GM13977 (cell line): ENCODE results near the gene CD300A.

Experiments used
- DNase-seq: peaks from one replicate; pipeline ENCODE4 v3.0.0; 2012; ENCODE audit warnings: low spot score
- in situ Hi-C: fragments of 300-500 bp; cut with MboI; formaldehyde crosslinking; loops from one replicate; pipeline ENCODE4 v1.12.0; 2022; ENCODE audit warnings: low sequenced_read_pairs, low pct_unique_long_range_greater_than_20kb, mixed read lengths, inconsistent platforms; ENCODE audit not compliant: unreplicated experiment
- TF ChIP-seq, protein P1 (sequence below): IDR thresholded peaks from 2 replicates; pipeline ENCODE4 v1.5.1; 2012; ENCODE audit warnings: mild to moderate bottlenecking, control low read depth; ENCODE audit not compliant: insufficient read depth; ENCODE audit errors: extremely low read depth, missing control alignments

Gene CD300A

DNA sequence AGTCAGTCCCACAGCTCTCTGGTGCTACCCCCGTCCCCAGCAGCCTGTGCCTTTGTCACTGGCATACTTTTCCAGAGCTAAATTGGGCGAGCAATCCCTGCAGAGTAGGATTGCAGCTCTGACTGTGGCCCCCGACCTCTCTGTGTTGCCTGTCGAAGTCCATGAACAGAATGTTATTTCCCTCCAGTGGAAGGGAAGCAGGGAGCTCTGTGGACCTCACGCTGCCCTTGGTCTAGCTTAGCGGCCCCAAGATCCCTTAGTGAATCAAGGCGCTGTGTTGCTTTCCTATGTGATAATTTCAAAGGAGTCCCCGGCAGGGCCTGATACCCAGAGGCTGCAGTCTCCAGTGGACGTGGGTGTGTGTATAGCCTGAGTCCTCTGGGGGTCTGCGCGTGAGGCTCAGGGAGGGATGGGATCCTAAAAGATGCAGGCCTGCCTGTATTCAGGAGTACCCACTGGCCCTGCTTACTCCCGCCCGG lies 15.5 kb upstream of the CD300A start:
- no peak for DNase-seq
- TF ChIP-seq, protein P1, sequence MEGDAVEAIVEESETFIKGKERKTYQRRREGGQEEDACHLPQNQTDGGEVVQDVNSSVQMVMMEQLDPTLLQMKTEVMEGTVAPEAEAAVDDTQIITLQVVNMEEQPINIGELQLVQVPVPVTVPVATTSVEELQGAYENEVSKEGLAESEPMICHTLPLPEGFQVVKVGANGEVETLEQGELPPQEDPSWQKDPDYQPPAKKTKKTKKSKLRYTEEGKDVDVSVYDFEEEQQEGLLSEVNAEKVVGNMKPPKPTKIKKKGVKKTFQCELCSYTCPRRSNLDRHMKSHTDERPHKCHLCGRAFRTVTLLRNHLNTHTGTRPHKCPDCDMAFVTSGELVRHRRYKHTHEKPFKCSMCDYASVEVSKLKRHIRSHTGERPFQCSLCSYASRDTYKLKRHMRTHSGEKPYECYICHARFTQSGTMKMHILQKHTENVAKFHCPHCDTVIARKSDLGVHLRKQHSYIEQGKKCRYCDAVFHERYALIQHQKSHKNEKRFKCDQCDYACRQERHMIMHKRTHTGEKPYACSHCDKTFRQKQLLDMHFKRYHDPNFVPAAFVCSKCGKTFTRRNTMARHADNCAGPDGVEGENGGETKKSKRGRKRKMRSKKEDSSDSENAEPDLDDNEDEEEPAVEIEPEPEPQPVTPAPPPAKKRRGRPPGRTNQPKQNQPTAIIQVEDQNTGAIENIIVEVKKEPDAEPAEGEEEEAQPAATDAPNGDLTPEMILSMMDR = no peak
- in situ Hi-C loops = no loop called here

DNA sequence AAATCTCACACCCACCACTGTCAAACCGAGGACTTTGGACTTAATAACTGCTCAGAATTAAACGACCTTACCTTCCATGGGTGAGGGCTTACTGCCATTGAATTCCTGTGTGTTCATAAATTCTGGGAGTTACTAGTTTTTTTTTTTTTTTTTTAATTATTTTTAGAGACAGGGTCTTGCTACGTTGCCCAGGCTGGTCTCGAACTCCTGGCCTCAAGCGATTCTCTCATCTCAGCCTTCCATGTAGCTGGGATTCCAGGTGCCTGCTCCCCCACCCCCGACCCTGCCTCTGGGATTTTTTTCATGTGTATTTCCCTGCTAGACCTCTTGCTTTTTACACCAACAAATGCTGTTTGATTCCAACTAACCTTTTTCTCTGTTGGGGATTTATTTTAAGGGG lies 14.9 kb upstream of the CD300A start:
- in situ Hi-C loops = no loop called here
- TF ChIP-seq, protein P1 = no peak
- DNase-seq = no peak

DNA sequence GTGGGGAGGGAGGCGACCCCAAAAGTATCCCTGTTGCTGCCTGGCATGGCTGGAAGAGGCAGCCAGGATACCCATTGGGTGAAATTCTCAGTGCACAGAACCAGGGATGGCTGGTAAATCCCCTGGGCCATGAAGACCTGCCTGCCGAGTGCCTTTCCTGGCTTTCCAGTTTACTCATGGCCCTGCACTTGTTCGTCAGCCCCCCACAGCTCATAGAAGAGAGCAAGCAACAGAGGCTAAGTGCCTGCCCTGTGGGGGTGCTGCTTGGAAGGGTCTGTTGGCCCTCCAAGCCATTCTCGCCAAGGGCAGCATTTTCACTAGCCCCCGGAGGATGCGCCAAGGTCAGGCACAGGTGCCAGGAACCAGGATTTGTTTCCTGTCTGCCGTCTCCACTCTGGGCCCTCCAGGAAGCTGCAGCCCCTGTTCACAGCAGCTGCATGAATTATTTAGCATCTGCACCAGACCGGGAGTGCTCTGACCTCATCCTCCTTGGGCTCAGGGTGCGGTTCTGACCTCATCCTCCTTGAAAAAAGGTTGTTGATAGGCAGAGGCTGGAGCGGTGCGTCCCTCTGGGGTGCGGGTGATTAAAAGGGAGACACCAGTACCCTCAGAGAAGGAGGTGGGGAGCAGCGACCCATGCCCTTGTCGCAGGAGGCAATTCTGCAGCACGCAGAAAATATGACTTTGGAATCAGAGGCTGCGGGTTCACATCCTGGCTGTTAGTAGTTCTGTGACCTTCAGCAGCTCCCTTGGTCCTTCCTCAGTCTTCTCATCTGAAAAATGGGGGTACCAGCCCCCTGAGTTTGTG lies 14.2 kb upstream of the CD300A start:
- TF ChIP-seq, protein P1 = no peak
- in situ Hi-C loops = no loop called here
- no peak for DNase-seq

DNA sequence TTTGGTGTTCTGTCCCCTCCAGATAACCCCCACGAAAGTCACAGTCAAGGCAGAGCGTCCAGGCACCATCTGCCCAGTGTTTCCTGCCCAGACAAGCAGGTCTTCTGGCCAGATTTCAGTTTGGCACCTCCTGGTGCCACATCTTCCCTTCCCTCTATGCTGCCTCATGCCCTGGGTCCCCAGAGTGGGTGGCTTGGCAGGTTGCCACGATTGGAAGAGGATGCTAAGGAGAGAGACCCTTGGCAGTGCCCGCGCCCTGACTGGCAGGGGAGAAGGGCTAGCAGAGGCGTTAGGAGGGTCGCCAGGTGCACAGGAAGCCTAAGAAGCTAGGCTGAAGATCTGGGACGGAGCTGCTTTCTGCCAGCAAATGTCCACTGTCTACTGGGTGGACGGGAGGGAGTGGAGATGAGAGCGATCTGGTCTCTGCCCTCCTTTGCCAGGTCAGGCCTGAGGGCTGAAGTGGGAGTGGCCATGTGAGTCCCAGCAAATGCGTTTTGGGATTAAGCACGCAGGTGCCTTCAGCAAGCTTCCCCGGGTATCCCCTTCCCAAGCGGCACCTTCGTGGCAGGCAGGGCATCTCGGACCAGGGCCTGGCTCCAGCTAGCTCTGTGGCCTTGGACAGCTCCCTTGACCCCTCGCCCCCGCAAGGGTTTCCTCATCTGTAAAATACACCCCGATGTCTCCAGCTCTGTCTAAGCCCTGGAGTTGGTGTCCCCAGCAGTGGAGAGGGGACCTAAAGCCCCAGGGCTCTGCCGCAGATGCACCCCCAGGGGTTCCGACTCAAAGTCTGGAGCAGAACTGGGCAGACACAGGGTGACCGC lies 13.4 kb upstream of the CD300A start:
- in situ Hi-C loops = no loop called here
- TF ChIP-seq, protein P1 = no peak
- DNase-seq = no peak

DNA sequence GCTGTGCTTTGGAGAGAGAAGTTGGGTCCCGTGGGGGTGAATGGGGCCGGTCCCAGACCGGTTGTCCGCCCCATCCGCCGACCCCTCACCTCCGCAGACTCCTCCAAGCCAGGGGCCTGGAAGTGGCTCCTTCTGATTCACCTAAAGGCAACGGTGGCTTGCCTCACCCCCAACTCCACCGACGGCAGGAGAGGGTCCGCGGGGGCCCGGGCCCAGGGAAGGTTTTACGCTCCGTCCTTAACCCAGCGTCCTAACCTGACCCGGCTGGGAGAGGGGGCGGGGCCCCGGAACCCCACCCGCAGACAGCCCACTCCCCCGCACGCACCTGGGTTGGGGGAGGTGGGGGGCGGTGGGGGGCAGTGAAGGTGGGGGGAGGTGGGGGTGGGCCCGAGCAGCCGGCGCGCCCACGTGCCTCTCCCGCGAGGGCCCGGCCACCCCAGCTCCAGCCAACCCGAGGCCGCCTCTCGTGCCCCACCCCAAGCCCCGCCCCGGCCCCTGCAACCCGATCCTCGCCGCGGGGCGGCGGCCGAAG lies 12.7 kb upstream of the CD300A start:
- in situ Hi-C loops = no loop called here
- DNase-seq = peak; percentile 97
- TF ChIP-seq, protein P1 = peak; percentile 21

DNA sequence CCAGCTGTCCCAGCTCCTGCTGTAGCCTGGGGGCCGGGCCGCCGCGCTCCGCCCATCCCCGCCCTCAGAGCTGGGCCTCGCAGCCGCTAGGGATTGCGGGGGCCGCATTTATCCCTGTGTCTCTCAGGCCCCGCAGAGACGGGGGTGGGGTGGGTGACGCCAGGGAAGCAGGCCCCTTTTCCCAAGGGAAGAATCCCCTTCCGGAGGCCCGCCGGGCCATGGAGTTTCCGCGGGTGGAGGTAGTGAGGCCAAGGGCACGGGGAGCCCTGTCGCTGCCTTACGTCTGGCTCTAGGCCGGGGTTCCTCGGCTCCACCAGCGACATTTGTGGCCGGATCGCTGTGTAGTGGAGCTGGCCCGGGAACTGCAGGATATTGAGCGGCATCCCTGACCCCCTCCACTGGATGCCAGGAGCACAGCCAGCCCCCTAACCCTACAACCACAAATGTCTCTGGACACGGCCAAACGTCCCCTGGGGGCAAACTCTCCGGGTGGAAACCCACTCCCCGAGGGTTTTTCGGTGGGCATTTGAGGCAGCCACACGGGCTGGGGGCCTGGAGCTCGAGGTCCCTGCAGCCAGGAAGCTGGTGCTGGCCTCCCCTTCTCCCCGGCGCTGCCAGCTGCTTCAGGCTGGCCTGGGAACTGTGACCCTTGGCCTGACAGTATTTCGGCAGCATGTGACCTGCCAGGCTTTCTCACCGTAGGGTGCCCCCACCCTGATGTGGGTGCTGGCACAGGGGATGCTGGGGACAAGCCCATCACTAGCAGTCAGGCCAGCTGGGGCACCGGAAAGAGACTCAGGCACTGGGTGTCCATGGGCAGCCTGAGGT lies 12.0 kb upstream of the CD300A start:
- in situ Hi-C loops = loop anchor here (5.0 kb wide), 1 partner anchor 77 kb away; no protein-coding TSS in a partner anchor
- TF ChIP-seq, protein P1 = no peak
- peak; percentile 58 for DNase-seq
